Liver (tissue), 9 donors: ENCODE data around the gene FREM3. TPM values are rescaled to one million over a fixed set of nuclear protein-coding genes. Genes with fewer than 3 reads are reported as not detected.

Source experiments
- DNase-seq: peaks from one replicate; pipeline ENCODE4 v3.0.0-alpha.2; 2017; ENCODE audit warnings: low spot score
- H3K27ac ChIP-seq, 2 donors: one replicate each; pipeline ENCODE4 v1.7.0; 2013; ENCODE audit warnings: inconsistent platforms in 2 of 2, low read length in 2 of 2, control low read depth in 1 of 2, low read depth in 1 of 2, mild to moderate bottlenecking in 1 of 2
- H3K27me3 ChIP-seq, 4 donors: one replicate each; pipeline versions ENCODE4 v1.6.1 to v1.7.0; 2013; ENCODE audit warnings: low read length in 3 of 4, inconsistent platforms in 1 of 4, mild to moderate bottlenecking in 1 of 4, moderate library complexity in 1 of 4; ENCODE audit not compliant: control insufficient read depth in 4 of 4, insufficient read depth in 4 of 4
- H3K36me3 ChIP-seq, 4 donors: one replicate each; pipeline versions ENCODE4 v1.6.1 to v1.7.0; 2013; ENCODE audit warnings: low read length in 3 of 4, mild to moderate bottlenecking in 3 of 4, low read depth in 1 of 4, moderate library complexity in 1 of 4; ENCODE audit not compliant: control insufficient read depth in 4 of 4, insufficient read depth in 3 of 4
- H3K4me1 ChIP-seq, 4 donors: one replicate each; pipeline versions ENCODE4 v1.6.1 to v1.7.0; 2013; ENCODE audit warnings: low read length in 3 of 4, mild to moderate bottlenecking in 3 of 4, moderate library complexity in 1 of 4; ENCODE audit not compliant: control insufficient read depth in 4 of 4, insufficient read depth in 4 of 4
- H3K4me3 ChIP-seq, 3 donors: one replicate each; pipeline versions ENCODE4 v1.6.1 to v1.7.0; 2013; ENCODE audit warnings: low read length in 3 of 3, control low read depth in 1 of 3, low read depth in 1 of 3, mild to moderate bottlenecking in 1 of 3
- H3K9ac ChIP-seq, 2 donors: one replicate each; pipeline ENCODE4 v1.7.0; 2013; ENCODE audit warnings: low read length in 2 of 2, mild to moderate bottlenecking in 2 of 2, moderate library complexity in 2 of 2, control low read depth in 1 of 2, low read depth in 1 of 2
- H3K9me3 ChIP-seq, 4 donors: one replicate each; pipeline versions ENCODE4 v1.6.1 to v1.7.0; 2013; ENCODE audit warnings: low read length in 3 of 4; ENCODE audit not compliant: control insufficient read depth in 4 of 4
- ATF3 ChIP-seq: IDR thresholded peaks from 2 replicates; pipeline ENCODE4 v1.6.1; 2016; ENCODE audit warnings: antibody characterized with exemption
- EGR1 ChIP-seq, 2 donors: IDR thresholded peaks; 2 replicates each; pipeline ENCODE4 v1.6.1; 2016 to 2018; ENCODE audit warnings: antibody characterized with exemption in 2 of 2, low read depth in 2 of 2
- FOXA1 ChIP-seq: IDR thresholded peaks from 2 replicates; pipeline ENCODE4 v1.6.1; 2016; ENCODE audit warnings: antibody characterized with exemption
- FOXA2 ChIP-seq: IDR thresholded peaks from 2 replicates; pipeline ENCODE4 v1.6.1; 2016; ENCODE audit warnings: antibody characterized with exemption
- GABPA ChIP-seq, 2 donors: IDR thresholded peaks in 1 of 2; conservative IDR thresholded peaks in 1 of 2; 2 replicates each; pipeline ENCODE4 v1.6.1; 2016; ENCODE audit warnings: antibody characterized with exemption in 2 of 2, mild to moderate bottlenecking in 1 of 2, moderate library complexity in 1 of 2
- HNF4A ChIP-seq, 2 donors: conservative IDR thresholded peaks; 2 replicates each; pipeline ENCODE4 v1.6.1; 2016; ENCODE audit warnings: antibody characterized with exemption in 2 of 2, mild to moderate bottlenecking in 2 of 2
- HNF4G ChIP-seq: IDR thresholded peaks from 2 replicates; pipeline ENCODE4 v1.6.1; 2016; ENCODE audit warnings: antibody characterized with exemption
- JUND ChIP-seq, 2 donors: IDR thresholded peaks; 2 replicates each; pipeline ENCODE4 v1.6.1; 2016; ENCODE audit warnings: antibody characterized with exemption in 2 of 2
- MAX ChIP-seq: IDR thresholded peaks from 2 replicates; pipeline ENCODE4 v1.6.1; 2016; ENCODE audit warnings: antibody characterized with exemption
- NR2F2 ChIP-seq: IDR thresholded peaks from 2 replicates; pipeline ENCODE4 v1.6.1; 2016; ENCODE audit warnings: antibody characterized with exemption
- RAD21 ChIP-seq, 2 donors: IDR thresholded peaks; 2 replicates each; pipeline ENCODE4 v1.6.1; 2016; ENCODE audit warnings: antibody characterized with exemption in 2 of 2, mild to moderate bottlenecking in 2 of 2
- RXRA ChIP-seq, 2 donors: IDR thresholded peaks; 2 replicates each; pipeline ENCODE4 v1.6.1; 2017 to 2018; ENCODE audit warnings: antibody characterized with exemption in 2 of 2, mild to moderate bottlenecking in 1 of 2
- SP1 ChIP-seq: IDR thresholded peaks from 2 replicates; pipeline ENCODE4 v1.6.1; 2018; ENCODE audit warnings: antibody characterized with exemption, mild to moderate bottlenecking
- TAF1 ChIP-seq: conservative IDR thresholded peaks from 2 replicates; pipeline ENCODE4 v1.6.1; 2016; ENCODE audit warnings: antibody characterized with exemption, mild to moderate bottlenecking
- YY1 ChIP-seq: IDR thresholded peaks from 2 replicates; pipeline ENCODE4 v1.6.1; 2016; ENCODE audit warnings: antibody characterized with exemption, mild to moderate bottlenecking
- ZBTB33 ChIP-seq: IDR thresholded peaks from 2 replicates; pipeline ENCODE4 v1.6.1; 2016; ENCODE audit warnings: antibody characterized with exemption
- WGBS: extraction: QIAGEN DNeasy Blood & Tissue Kit; methylation state at CpG from one replicate; pipeline ENCODE4 v1.1.7; 2013; 5-methylcytosine and 5-hydroxymethylcytosine counted together
- polyA plus RNA-seq, 2 donors: library from polyadenylated mRNA; stranded (reverse) in 1 of 2; unstranded in 1 of 2; fragments of 200-250 nt in 1 of 2; fragments of >200 nt in 1 of 2; fragmentation: Nextera tagmentation in 1 of 2; extraction: Ambion mirVana in 1 of 2; gene quantifications; one replicate each; pipeline versions ENCODE4 v1.2.1 to v1.2.3, GENCODE V29; 2013 to 2015
- total RNA-seq, 2 donors: library from RNA; depleted of rRNA; stranded (reverse); fragments of >200 nt; gene quantifications; one replicate each; pipeline ENCODE4 v1.2.3, GENCODE V29; 2014
- TF ChIP-seq, protein P1 (sequence below): fragments of 150-350 bp; IDR thresholded peaks from 2 replicates; pipeline ENCODE4 v1.5.1; 2017; ENCODE audit warnings: improper control_type of control experiment, low read depth, low read length; ENCODE audit not compliant: missing input control
- TF ChIP-seq, protein P2 (sequence below): IDR thresholded peaks from 2 replicates; pipeline ENCODE4 v1.6.1; 2016; ENCODE audit warnings: antibody characterized with exemption, mild to moderate bottlenecking
- donor health status: healthy.
- donor health status: healthy.
- donor health status: healthy.
- donor health status: healthy.
- donor health status: healthy.

FREM3 gene
- total and polyA plus RNA-seq, 4 donors = not detected

- H3K4me3 ChIP-seq = no peak overlapping the region
Observed at GRCh38 chr4:143701365-143701764, 890 bp upstream of the FREM3 start.

More at GRCh38 chr4:143701365-143701764, 890 bp upstream of the FREM3 start:
- Histone ChIP-seq H3K9me3 (peaks cover 0 to 2% (median 0%) of the 10 kb centered on the region in 4 donors), H3K9ac (no peak overlapping the region), H3K27ac (no peak overlapping the region), H3K4me1 (peaks cover 8 to 18% (median 10%) of the 10 kb centered on the region in 4 donors), H3K36me3 (no peaks in the 10 kb centered on the region), H3K27me3 (peaks cover 0 to 8% (median 4%) of the 10 kb centered on the region in 4 donors)
- no peak for TF ChIP-seq RAD21 (IDR thresholded peaks at IDR 0.05)
- TF ChIP-seq RXRA (IDR thresholded peaks at IDR 0.05) = no peak
- TF ChIP-seq EGR1 (IDR thresholded peaks at IDR 0.05; ENCODE audit: low read depth in 2 of 2) = no peak
- TF ChIP-seq, protein P1, sequence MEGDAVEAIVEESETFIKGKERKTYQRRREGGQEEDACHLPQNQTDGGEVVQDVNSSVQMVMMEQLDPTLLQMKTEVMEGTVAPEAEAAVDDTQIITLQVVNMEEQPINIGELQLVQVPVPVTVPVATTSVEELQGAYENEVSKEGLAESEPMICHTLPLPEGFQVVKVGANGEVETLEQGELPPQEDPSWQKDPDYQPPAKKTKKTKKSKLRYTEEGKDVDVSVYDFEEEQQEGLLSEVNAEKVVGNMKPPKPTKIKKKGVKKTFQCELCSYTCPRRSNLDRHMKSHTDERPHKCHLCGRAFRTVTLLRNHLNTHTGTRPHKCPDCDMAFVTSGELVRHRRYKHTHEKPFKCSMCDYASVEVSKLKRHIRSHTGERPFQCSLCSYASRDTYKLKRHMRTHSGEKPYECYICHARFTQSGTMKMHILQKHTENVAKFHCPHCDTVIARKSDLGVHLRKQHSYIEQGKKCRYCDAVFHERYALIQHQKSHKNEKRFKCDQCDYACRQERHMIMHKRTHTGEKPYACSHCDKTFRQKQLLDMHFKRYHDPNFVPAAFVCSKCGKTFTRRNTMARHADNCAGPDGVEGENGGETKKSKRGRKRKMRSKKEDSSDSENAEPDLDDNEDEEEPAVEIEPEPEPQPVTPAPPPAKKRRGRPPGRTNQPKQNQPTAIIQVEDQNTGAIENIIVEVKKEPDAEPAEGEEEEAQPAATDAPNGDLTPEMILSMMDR = no peak
- no peak for TF ChIP-seq SP1
- TF ChIP-seq MAX = no peak
- no peak for TF ChIP-seq HNF4A (conservative IDR thresholded peaks at IDR 0.05)
- no peak for TF ChIP-seq NR2F2
- no peak for TF ChIP-seq YY1
- TF ChIP-seq ZBTB33 = no peak
- TF ChIP-seq FOXA2 = no peak
- no peak for TF ChIP-seq JUND (IDR thresholded peaks at IDR 0.05)
- TF ChIP-seq ATF3 = no peak
- TF ChIP-seq FOXA1 = no peak
- TF ChIP-seq, protein P2, sequence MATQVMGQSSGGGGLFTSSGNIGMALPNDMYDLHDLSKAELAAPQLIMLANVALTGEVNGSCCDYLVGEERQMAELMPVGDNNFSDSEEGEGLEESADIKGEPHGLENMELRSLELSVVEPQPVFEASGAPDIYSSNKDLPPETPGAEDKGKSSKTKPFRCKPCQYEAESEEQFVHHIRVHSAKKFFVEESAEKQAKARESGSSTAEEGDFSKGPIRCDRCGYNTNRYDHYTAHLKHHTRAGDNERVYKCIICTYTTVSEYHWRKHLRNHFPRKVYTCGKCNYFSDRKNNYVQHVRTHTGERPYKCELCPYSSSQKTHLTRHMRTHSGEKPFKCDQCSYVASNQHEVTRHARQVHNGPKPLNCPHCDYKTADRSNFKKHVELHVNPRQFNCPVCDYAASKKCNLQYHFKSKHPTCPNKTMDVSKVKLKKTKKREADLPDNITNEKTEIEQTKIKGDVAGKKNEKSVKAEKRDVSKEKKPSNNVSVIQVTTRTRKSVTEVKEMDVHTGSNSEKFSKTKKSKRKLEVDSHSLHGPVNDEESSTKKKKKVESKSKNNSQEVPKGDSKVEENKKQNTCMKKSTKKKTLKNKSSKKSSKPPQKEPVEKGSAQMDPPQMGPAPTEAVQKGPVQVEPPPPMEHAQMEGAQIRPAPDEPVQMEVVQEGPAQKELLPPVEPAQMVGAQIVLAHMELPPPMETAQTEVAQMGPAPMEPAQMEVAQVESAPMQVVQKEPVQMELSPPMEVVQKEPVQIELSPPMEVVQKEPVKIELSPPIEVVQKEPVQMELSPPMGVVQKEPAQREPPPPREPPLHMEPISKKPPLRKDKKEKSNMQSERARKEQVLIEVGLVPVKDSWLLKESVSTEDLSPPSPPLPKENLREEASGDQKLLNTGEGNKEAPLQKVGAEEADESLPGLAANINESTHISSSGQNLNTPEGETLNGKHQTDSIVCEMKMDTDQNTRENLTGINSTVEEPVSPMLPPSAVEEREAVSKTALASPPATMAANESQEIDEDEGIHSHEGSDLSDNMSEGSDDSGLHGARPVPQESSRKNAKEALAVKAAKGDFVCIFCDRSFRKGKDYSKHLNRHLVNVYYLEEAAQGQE = no peak
- no peak for TF ChIP-seq GABPA (IDR thresholded peaks at IDR 0.05 in 1 of 2, conservative IDR thresholded peaks at IDR 0.05 in 1 of 2)
- TF ChIP-seq TAF1 = no peak
- TF ChIP-seq HNF4G = no peak
- 39% methylated on average over 6 of the region's 6 CpGs for WGBS
- DNase-seq = no peak
